ENCODE measurements around the gene EFHD2.
"Not testable (repeated sequence)": the region's sequence is repeated elsewhere in the genome, so short reads cannot be mapped to it uniquely, and the experiment has no call there.

EFHD2 gene

GRCh38 chr1:15452866-15453571 lies 43.3 kb downstream of the EFHD2 start:
- DNase-seq (ENCODE audit: low spot score): no peak

- DNase-seq (ENCODE audit: low spot score): no peak
These were observed 44.0 kb downstream of the EFHD2 start for GRCh38 chr1:15453734-15454133.

- no peak for DNase-seq (ENCODE audit: low spot score)
These were observed 44.6 kb downstream of the EFHD2 start for GRCh38 chr1:15454256-15454655.

- DNase-seq (ENCODE audit: low spot score): no peak
These were observed 45.8 kb downstream of the EFHD2 start for GRCh38 chr1:15455522-15455921.

GRCh38 chr1:15456313-15456954 lies 46.7 kb downstream of the EFHD2 start, which contains the start of gene CELA2A:
Gene CELA2A (plus strand): TSS chr1:15456732. CDS start chr1:15456754, 22 bp downstream.
- DNase-seq (ENCODE audit: low spot score): no peak

GRCh38 chr1:15457585-15457984 lies 47.9 kb downstream of the EFHD2 start:
- DNase-seq (ENCODE audit: low spot score): no peak

- not testable (repeated sequence) for DNase-seq (ENCODE audit: low spot score)
These were observed 48.7 kb downstream of the EFHD2 start for GRCh38 chr1:15458388-15458787.

GRCh38 chr1:15459771-15460707 lies 50.4 kb downstream of the EFHD2 start:
- no peak for DNase-seq (ENCODE audit: low spot score)

- no peak for DNase-seq (ENCODE audit: low spot score)
These were observed 51.0 kb downstream of the EFHD2 start for GRCh38 chr1:15460708-15461095.

GRCh38 chr1:15463064-15463800 lies 53.5 kb downstream of the EFHD2 start:
- not testable (repeated sequence) for DNase-seq (ENCODE audit: low spot score)

- not testable (repeated sequence) for DNase-seq (ENCODE audit: low spot score)
These were observed 54.2 kb downstream of the EFHD2 start for GRCh38 chr1:15463926-15464322.

GRCh38 chr1:15465674-15466073 lies 56.0 kb downstream of the EFHD2 start:
- DNase-seq (ENCODE audit: low spot score): no peak

- not testable (repeated sequence) for DNase-seq (ENCODE audit: low spot score)
These were observed 57.4 kb downstream of the EFHD2 start for GRCh38 chr1:15466955-15467625.

- DNase-seq (ENCODE audit: low spot score): no peak
These were observed 58.5 kb downstream of the EFHD2 start for GRCh38 chr1:15468145-15468544.

- no peak for DNase-seq (ENCODE audit: low spot score)
These were observed 59.7 kb downstream of the EFHD2 start for GRCh38 chr1:15469361-15469760.

GRCh38 chr1:15469821-15470448 lies 60.2 kb downstream of the EFHD2 start:
- DNase-seq (ENCODE audit: low spot score): not testable (repeated sequence)

GRCh38 chr1:15471067-15471466 lies 61.4 kb downstream of the EFHD2 start:
- DNase-seq (ENCODE audit: low spot score): not testable (repeated sequence)

GRCh38 chr1:15471723-15472122 lies 62.0 kb downstream of the EFHD2 start:
- not testable (repeated sequence) for DNase-seq (ENCODE audit: low spot score)

- DNase-seq (ENCODE audit: low spot score): no peak
These were observed 62.9 kb downstream of the EFHD2 start for GRCh38 chr1:15472587-15472986.

- no peak for DNase-seq (ENCODE audit: low spot score)
These were observed 66.1 kb downstream of the EFHD2 start, which contains the start of gene CELA2B for GRCh38 chr1:15475752-15476314. Gene CELA2B (plus strand): TSS chr1:15476104. CDS start chr1:15476126, 22 bp downstream.
